Fibroblast of pulmonary artery (primary cell): ENCODE measurements around the gene RC3H2.
"Not testable (repeated sequence)": the region's sequence is repeated elsewhere in the genome, so short reads cannot be mapped to it uniquely, and the experiment has no call there.

ENCODE experiments used
- DNase-seq: peaks from one replicate; pipeline ENCODE4 v3.0.0-alpha.2; 2010; ENCODE audit warnings: low read depth
- H3K4me3 ChIP-seq: replicated peaks from 2 replicates; pipeline ENCODE4 v1.5.1; 2011; ENCODE audit warnings: low read depth, mild to moderate bottlenecking, control low read depth, low read length, moderate library complexity
- TF ChIP-seq, protein P1 (sequence below): IDR thresholded peaks from 2 replicates; pipeline ENCODE4 v1.5.1; 2011; ENCODE audit warnings: mild to moderate bottlenecking, control low read depth, low read length, inconsistent platforms; ENCODE audit errors: missing control alignments

RC3H2 gene

DNA sequence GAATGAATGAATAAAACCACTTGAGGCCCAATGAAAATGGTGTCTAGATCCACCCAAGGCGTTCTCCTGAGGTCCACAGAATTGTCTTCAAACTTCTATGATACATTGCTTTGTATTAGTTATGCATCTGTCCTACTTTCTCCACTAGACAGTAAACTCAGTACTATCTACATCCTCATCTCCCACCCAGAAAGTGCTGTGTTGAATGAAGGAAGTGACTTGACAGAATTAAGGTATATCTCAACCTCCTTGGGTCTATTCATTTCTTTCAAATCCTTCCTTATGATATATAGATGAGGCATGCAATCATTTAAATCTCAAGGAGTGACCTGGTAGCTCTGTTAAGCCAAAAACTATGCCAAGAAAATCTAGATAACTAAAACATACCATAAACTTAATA is 61.0 kb downstream of the RC3H2 start:
- no peak for DNase-seq
- H3K4me3 ChIP-seq = no peak overlapping the region
- TF ChIP-seq, protein P1, sequence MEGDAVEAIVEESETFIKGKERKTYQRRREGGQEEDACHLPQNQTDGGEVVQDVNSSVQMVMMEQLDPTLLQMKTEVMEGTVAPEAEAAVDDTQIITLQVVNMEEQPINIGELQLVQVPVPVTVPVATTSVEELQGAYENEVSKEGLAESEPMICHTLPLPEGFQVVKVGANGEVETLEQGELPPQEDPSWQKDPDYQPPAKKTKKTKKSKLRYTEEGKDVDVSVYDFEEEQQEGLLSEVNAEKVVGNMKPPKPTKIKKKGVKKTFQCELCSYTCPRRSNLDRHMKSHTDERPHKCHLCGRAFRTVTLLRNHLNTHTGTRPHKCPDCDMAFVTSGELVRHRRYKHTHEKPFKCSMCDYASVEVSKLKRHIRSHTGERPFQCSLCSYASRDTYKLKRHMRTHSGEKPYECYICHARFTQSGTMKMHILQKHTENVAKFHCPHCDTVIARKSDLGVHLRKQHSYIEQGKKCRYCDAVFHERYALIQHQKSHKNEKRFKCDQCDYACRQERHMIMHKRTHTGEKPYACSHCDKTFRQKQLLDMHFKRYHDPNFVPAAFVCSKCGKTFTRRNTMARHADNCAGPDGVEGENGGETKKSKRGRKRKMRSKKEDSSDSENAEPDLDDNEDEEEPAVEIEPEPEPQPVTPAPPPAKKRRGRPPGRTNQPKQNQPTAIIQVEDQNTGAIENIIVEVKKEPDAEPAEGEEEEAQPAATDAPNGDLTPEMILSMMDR = no peak

GRCh38 chr9:122841501-122841900 is 63.7 kb downstream of the RC3H2 start:
- no peak for DNase-seq
- H3K4me3 ChIP-seq = no peak overlapping the region
- TF ChIP-seq, protein P1 = no peak

- H3K4me3 ChIP-seq, DNase-seq: not testable (repeated sequence)
These were observed 66.7 kb downstream of the RC3H2 start for GRCh38 chr9:122838441-122838840.

DNA sequence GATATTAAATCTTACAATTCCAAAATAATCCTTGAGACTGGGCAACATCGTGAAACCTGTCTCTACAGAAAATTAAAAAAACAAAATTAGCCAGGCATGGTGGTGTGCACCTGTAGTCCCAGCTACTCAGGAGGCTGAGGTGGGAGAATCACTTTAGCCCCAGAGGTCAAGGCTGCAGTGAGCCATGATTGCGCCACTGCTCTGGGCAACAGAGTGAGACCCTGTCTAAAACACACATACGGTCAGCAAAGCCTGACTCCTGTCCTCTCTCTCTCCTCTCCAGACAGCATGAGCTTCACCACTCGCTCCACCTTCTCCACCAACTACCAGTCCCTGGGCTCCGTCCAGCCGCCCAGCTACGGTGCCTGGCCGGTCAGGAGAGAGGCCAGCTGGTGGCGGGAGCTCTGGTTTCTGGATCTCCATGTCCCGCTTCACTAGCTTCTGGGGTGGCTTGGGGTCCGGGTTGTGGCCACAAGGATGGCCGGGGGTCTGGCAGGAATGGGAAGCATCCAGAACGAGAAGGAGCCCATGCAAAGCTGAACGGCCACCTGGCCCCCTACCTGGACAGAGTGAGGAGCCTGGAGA is 67.8 kb downstream of the RC3H2 start:
- DNase-seq = no peak
- no peak overlapping the region for H3K4me3 ChIP-seq
- TF ChIP-seq, protein P1 = no peak

- H3K4me3 ChIP-seq = no peak overlapping the region
- TF ChIP-seq, protein P1 = no peak
- DNase-seq = no peak
These were observed 69.8 kb downstream of the RC3H2 start for GRCh38 chr9:122835313-122835731.

GRCh38 chr9:122832194-122832593 is 73.0 kb downstream of the RC3H2 start:
- TF ChIP-seq, protein P1 = no peak
- no peak for DNase-seq
- H3K4me3 ChIP-seq = no peak overlapping the region

DNA sequence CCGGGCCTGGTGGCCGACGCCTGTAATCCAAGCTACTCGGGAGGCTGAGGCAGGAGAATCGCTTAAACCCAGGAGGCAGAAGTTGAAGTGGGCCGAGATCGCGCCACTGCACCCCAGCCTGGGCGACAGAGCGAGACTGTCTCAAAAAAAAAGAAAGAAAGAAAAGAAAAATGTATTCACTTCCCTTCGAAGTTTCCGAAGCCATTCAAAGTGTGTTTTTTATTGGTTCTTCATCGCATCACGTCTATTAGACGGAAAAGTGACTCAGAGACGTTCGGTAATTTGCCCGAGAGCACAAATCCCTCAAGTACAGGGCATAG is 76.2 kb downstream of the RC3H2 start:
- peak overlapping the region; percentile 82 for H3K4me3 ChIP-seq
- not testable (repeated sequence) for DNase-seq

DNA sequence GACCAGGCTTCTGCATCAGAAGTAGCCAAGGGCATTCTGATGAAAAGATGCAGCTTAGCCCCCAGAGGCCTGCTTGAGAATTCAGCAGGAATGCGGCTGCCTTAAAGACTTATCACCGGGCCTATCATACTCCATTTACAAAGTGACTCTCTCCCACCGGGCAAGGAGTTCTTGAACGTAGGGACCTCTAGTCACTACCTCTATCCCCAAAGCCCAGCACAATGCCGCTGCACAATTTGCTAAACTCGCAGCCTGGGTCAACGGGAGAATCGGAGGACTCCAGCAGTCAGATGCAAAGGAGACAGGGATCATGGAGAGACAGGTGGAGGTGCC is 77.4 kb downstream of the RC3H2 start:
- TF ChIP-seq, protein P1 = no peak
- peak overlapping the region; percentile 82 for H3K4me3 ChIP-seq
- peak; percentile 45 for DNase-seq
